Measurements from ENCODE around the gene TSHZ1. TPM values are rescaled to one million over a fixed set of nuclear protein-coding genes. Genes with fewer than 3 reads are reported as not detected.

Gene TSHZ1
- total and polyA plus RNA-seq, 3 experiments from 2014 or later = 9.0 to 18.6 (median 17.9) TPM

GRCh38 chr18:75165926-75166325 is 44.7 kb upstream of the TSHZ1 start:
- Histone ChIP-seq H3K4me1 (ENCODE audit: insufficient read depth, low read length) (no peaks in the 10 kb centered on the region), H3K4me3 (ENCODE audit: low read length) (no peak overlapping the region), H3K27me3 (ENCODE audit: insufficient read depth, low read length, poor library complexity, severe bottlenecking) (no peaks in the 10 kb centered on the region), H3K9me3 (ENCODE audit: low read length) (no peaks in the 10 kb centered on the region), H3K27ac (ENCODE audit: low read depth, low read length) (no peak overlapping the region), H3K36me3 (ENCODE audit: insufficient read depth, low read length) (no peaks in the 10 kb centered on the region)
- Mint-ChIP-seq H3K4me3 (no peak overlapping the region), H3K36me3 (peaks cover 0 to 2% (median 0%) of the 10 kb centered on the region in 3 donors), H3K27ac (no peak overlapping the region), H3K4me1 (peaks cover 10 to 11% (median 10%) of the 10 kb centered on the region in 3 donors), H3K27me3 (peaks cover 0 to 8% of the 10 kb centered on the region in 2 donors), H3K9me3 (peaks cover 0 to 2% (median 2%) of the 10 kb centered on the region in 5 donors)
- no peak for DNase-seq
- CTCF ChIA-PET = interaction anchor here (1.3 kb wide), 1 partner anchor 25 kb away, joined by 3 read pairs; no protein-coding TSS in a partner anchor
- POLR2A ChIA-PET = no interaction called here

GRCh38 chr18:75167137-75167536 is 43.5 kb upstream of the TSHZ1 start:
- H3K9me3 ChIP-seq (ENCODE audit: low read length) = no peaks in the 10 kb centered on the region
- H3K4me3 Mint-ChIP-seq = no peak overlapping the region
- peaks cover 0 to 3% (median under 1%) of the 10 kb centered on the region in 3 donors for H3K4me1 Mint-ChIP-seq
- H3K36me3 ChIP-seq (ENCODE audit: insufficient read depth, low read length) = no peaks in the 10 kb centered on the region
- ChIA-PET CTCF (no interaction called here), POLR2A (no interaction called here)
- H3K27ac ChIP-seq (ENCODE audit: low read depth, low read length) = no peak overlapping the region
- DNase-seq = no peak
- H3K4me1 ChIP-seq (ENCODE audit: insufficient read depth, low read length) = no peaks in the 10 kb centered on the region
- no peak overlapping the region for H3K4me3 ChIP-seq (ENCODE audit: low read length)
- no peaks in the 10 kb centered on the region for H3K27me3 ChIP-seq (ENCODE audit: insufficient read depth, low read length, poor library complexity, severe bottlenecking)
- H3K9me3 Mint-ChIP-seq = peaks cover 0 to 2% (median 2%) of the 10 kb centered on the region in 5 donors
- H3K27me3 Mint-ChIP-seq = peaks cover 0 to 5% of the 10 kb centered on the region in 2 donors
- peak overlapping the region in 1 of 8 donors; percentile 74 for H3K27ac Mint-ChIP-seq
- H3K36me3 Mint-ChIP-seq = no peaks in the 10 kb centered on the region

GRCh38 chr18:75167759-75168618 is 42.6 kb upstream of the TSHZ1 start:
- Mint-ChIP-seq H3K4me3 (no peak overlapping the region), H3K36me3 (no peaks in the 10 kb centered on the region), H3K4me1 (peaks cover 2 to 5% (median 2%) of the 10 kb centered on the region in 3 donors), H3K9me3 (peaks cover 0 to 2% (median 2%) of the 10 kb centered on the region in 5 donors), H3K27ac (no peak overlapping the region), H3K27me3 (peaks cover 0 to 5% of the 10 kb centered on the region in 2 donors)
- Histone ChIP-seq H3K36me3 (ENCODE audit: insufficient read depth, low read length) (no peaks in the 10 kb centered on the region), H3K27me3 (ENCODE audit: insufficient read depth, low read length, poor library complexity, severe bottlenecking) (no peaks in the 10 kb centered on the region), H3K27ac (ENCODE audit: low read depth, low read length) (no peak overlapping the region), H3K4me1 (ENCODE audit: insufficient read depth, low read length) (no peaks in the 10 kb centered on the region), H3K4me3 (ENCODE audit: low read length) (no peak overlapping the region), H3K9me3 (ENCODE audit: low read length) (no peaks in the 10 kb centered on the region)
- POLR2A ChIA-PET = no interaction called here
- no peak for DNase-seq
- CTCF ChIA-PET = no interaction called here

- Mint-ChIP-seq H3K4me3 (no peak overlapping the region), H3K4me1 (peaks cover 2 to 9% (median 8%) of the 10 kb centered on the region in 3 donors), H3K27me3 (peaks cover 0 to 5% of the 10 kb centered on the region in 2 donors), H3K36me3 (no peaks in the 10 kb centered on the region), H3K27ac (peak overlapping the region in 1 of 8 donors; percentile 28), H3K9me3 (peaks cover 0 to 2% (median 0%) of the 10 kb centered on the region in 5 donors)
- Histone ChIP-seq H3K4me3 (ENCODE audit: low read length) (no peak overlapping the region), H3K36me3 (ENCODE audit: insufficient read depth, low read length) (no peaks in the 10 kb centered on the region), H3K9me3 (ENCODE audit: low read length) (no peaks in the 10 kb centered on the region), H3K27ac (ENCODE audit: low read depth, low read length) (no peak overlapping the region), H3K27me3 (ENCODE audit: insufficient read depth, low read length, poor library complexity, severe bottlenecking) (no peaks in the 10 kb centered on the region), H3K4me1 (ENCODE audit: insufficient read depth, low read length) (no peaks in the 10 kb centered on the region)
- no peak for DNase-seq
- POLR2A ChIA-PET = no interaction called here
- CTCF ChIA-PET = no interaction called here
These were observed 42.0 kb upstream of the TSHZ1 start for GRCh38 chr18:75168619-75169018.

- Mint-ChIP-seq H3K27me3 (peaks cover 0 to 5% of the 10 kb centered on the region in 2 donors), H3K9me3 (no peaks in the 10 kb centered on the region), H3K27ac (no peak overlapping the region), H3K4me1 (peaks cover 2 to 9% (median 8%) of the 10 kb centered on the region in 3 donors), H3K36me3 (no peaks in the 10 kb centered on the region), H3K4me3 (no peak overlapping the region)
- no peaks in the 10 kb centered on the region for H3K4me1 ChIP-seq (ENCODE audit: insufficient read depth, low read length)
- H3K9me3 ChIP-seq (ENCODE audit: low read length) = no peaks in the 10 kb centered on the region
- no peak overlapping the region for H3K27ac ChIP-seq (ENCODE audit: low read depth, low read length)
- H3K36me3 ChIP-seq (ENCODE audit: insufficient read depth, low read length) = no peaks in the 10 kb centered on the region
- ChIA-PET POLR2A (no interaction called here), CTCF (no interaction called here)
- DNase-seq = no peak
- no peak overlapping the region for H3K4me3 ChIP-seq (ENCODE audit: low read length)
- no peaks in the 10 kb centered on the region for H3K27me3 ChIP-seq (ENCODE audit: insufficient read depth, low read length, poor library complexity, severe bottlenecking)
These were observed 41.2 kb upstream of the TSHZ1 start for GRCh38 chr18:75169411-75169810.

GRCh38 chr18:75170022-75170789 is 40.4 kb upstream of the TSHZ1 start:
- Histone ChIP-seq H3K4me1 (ENCODE audit: insufficient read depth, low read length) (no peaks in the 10 kb centered on the region), H3K36me3 (ENCODE audit: insufficient read depth, low read length) (no peaks in the 10 kb centered on the region), H3K4me3 (ENCODE audit: low read length) (no peak overlapping the region), H3K9me3 (ENCODE audit: low read length) (no peaks in the 10 kb centered on the region), H3K27ac (ENCODE audit: low read depth, low read length) (no peak overlapping the region), H3K27me3 (ENCODE audit: insufficient read depth, low read length, poor library complexity, severe bottlenecking) (no peaks in the 10 kb centered on the region)
- Mint-ChIP-seq H3K9me3 (no peaks in the 10 kb centered on the region), H3K4me3 (no peak overlapping the region), H3K27me3 (peaks cover 0 to 5% of the 10 kb centered on the region in 2 donors), H3K4me1 (peaks cover 2 to 9% (median 8%) of the 10 kb centered on the region in 3 donors), H3K36me3 (no peaks in the 10 kb centered on the region), H3K27ac (no peak overlapping the region)
- POLR2A ChIA-PET = no interaction called here
- DNase-seq = no peak
- CTCF ChIA-PET = no interaction called here

- DNase-seq = no peak
- Mint-ChIP-seq H3K27me3 (peaks cover 0 to 5% of the 10 kb centered on the region in 2 donors), H3K4me3 (no peak overlapping the region), H3K4me1 (peaks cover 2 to 9% (median 8%) of the 10 kb centered on the region in 3 donors), H3K9me3 (no peaks in the 10 kb centered on the region), H3K27ac (peak overlapping the region in 1 of 8 donors; percentile 61), H3K36me3 (no peaks in the 10 kb centered on the region)
- no peak overlapping the region for H3K27ac ChIP-seq (ENCODE audit: low read depth, low read length)
- no peaks in the 10 kb centered on the region for H3K4me1 ChIP-seq (ENCODE audit: insufficient read depth, low read length)
- ChIA-PET CTCF (no interaction called here), POLR2A (no interaction called here)
- no peaks in the 10 kb centered on the region for H3K27me3 ChIP-seq (ENCODE audit: insufficient read depth, low read length, poor library complexity, severe bottlenecking)
- no peak overlapping the region for H3K4me3 ChIP-seq (ENCODE audit: low read length)
- H3K9me3 ChIP-seq (ENCODE audit: low read length) = no peaks in the 10 kb centered on the region
- H3K36me3 ChIP-seq (ENCODE audit: insufficient read depth, low read length) = no peaks in the 10 kb centered on the region
These were observed 39.7 kb upstream of the TSHZ1 start for GRCh38 chr18:75170916-75171315.

Measured in CD8-positive, alpha-beta memory T cell (primary cell).